Lower leg skin (tissue), 3 donors: Measurements from ENCODE around the gene C17orf58.

ENCODE experiments used
- POLR2A ChIP-seq, 2 donors: fragments of 450-650 bp; IDR thresholded peaks; one replicate each; pipeline ENCODE4 v1.6.1; 2016 to 2017; ENCODE audit warnings: antibody characterized with exemption in 2 of 2, mild to moderate bottlenecking in 1 of 2, moderate library complexity in 1 of 2
- TF ChIP-seq, protein P1 (sequence below), 3 donors: fragments of 450-650 bp; IDR thresholded peaks; one replicate each; pipeline ENCODE4 v1.5.1; 2016; ENCODE audit warnings: antibody characterized with exemption in 3 of 3, mild to moderate bottlenecking in 3 of 3, moderate library complexity in 2 of 3

DNA sequence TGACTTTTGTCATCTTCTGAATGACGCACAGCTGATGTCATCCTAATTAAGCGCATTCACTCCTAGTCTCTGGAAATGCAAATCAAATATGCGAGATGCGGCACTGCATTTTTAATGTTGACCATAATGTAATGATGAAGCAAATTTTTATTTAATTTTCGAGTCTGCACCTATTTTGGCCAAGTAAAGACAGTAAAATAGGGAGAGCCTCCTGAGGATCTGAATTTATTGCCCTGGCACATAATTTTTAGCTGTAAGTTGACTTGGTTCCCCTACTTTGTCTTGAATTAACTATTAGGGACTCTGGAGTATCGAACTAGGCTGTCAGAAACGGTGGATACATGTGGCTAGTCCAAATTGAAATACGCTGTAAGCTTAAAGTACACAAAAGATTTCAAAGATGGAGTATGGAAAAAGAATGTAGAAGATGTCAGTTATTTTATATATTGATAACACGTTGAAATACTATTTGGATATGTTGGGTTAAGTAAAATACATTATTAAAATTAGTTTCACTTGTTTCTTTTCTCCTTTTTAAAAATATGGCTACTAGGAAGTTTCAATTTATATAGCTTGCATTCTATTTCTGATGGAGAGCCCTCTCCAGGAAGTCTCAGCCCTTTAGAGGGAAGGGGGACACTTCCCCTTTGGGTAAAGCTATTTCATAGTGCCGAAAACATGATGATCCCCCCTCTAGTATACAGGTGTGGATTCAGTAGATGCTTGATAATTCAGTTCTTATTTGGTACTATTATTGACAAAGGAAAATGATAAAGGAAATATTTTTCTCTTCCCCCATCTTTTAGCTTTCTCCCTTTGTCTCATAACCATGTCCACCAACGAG, 40.3 kb upstream of the C17orf58 start:
- TF ChIP-seq, protein P1, sequence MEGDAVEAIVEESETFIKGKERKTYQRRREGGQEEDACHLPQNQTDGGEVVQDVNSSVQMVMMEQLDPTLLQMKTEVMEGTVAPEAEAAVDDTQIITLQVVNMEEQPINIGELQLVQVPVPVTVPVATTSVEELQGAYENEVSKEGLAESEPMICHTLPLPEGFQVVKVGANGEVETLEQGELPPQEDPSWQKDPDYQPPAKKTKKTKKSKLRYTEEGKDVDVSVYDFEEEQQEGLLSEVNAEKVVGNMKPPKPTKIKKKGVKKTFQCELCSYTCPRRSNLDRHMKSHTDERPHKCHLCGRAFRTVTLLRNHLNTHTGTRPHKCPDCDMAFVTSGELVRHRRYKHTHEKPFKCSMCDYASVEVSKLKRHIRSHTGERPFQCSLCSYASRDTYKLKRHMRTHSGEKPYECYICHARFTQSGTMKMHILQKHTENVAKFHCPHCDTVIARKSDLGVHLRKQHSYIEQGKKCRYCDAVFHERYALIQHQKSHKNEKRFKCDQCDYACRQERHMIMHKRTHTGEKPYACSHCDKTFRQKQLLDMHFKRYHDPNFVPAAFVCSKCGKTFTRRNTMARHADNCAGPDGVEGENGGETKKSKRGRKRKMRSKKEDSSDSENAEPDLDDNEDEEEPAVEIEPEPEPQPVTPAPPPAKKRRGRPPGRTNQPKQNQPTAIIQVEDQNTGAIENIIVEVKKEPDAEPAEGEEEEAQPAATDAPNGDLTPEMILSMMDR (IDR thresholded peaks at IDR 0.05), result no peak
- TF ChIP-seq POLR2A (IDR thresholded peaks at IDR 0.05), result no peak
